GM19372 (cell line): Measurements from ENCODE around the gene COL8A1.
"Not testable (repeated sequence)": the region's sequence is repeated elsewhere in the genome, so short reads cannot be mapped to it uniquely, and the experiment has no call there.

Experiments used
- ATAC-seq: cut with Tn5 transposase; IDR thresholded peaks from one replicate; pipeline ENCODE4 v1.9.1; 2021; ENCODE audit warnings: mild to moderate bottlenecking, low read depth, moderate library complexity; ENCODE audit not compliant: unreplicated experiment

Gene COL8A1

DNA sequence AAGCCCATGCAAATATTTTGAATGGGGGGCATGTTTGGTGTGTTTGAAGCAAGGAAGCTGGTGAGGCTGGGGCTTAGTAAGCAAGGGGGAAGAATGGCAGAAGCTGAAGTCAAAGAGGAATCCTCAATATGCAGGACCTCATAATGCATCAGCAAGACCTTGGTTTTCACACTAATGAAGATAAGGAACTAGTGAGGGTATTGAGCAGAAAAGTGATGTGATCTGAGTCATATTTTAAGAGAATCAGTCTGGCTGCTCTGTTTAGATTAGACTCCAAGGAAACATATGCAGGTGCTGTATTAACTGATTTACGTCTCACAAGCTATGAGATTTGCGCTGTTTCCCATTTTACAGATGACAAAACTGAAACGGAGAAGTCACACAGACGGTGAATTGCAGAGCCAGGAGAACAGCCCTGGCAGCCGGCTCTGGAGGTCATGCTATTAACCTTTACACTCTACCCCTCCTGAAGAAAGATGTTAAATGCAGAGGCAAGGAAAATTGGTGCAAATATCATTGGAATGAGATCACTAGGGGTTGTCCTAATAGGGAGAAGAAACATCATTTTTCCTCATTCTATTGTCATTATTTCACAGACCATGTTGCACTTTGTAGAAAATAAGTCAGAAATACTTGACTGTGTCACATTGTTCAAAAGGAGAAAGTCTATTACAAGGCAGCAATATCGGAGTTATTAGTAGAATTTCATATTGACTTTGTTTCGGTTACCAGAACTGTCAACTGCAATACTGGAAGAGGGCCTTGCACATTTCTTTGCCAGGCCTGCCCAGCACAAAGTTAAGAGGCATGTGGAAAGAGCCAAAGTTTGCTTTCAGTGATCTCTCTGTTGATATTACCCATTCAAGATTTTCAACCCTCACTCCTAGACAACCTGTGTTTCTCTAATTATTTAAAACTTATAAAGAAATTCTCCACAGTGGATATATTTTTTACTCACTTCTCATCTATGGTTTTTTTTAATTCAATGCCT is 64.9 kb downstream of the COL8A1 start:
- ATAC-seq: no peak

DNA sequence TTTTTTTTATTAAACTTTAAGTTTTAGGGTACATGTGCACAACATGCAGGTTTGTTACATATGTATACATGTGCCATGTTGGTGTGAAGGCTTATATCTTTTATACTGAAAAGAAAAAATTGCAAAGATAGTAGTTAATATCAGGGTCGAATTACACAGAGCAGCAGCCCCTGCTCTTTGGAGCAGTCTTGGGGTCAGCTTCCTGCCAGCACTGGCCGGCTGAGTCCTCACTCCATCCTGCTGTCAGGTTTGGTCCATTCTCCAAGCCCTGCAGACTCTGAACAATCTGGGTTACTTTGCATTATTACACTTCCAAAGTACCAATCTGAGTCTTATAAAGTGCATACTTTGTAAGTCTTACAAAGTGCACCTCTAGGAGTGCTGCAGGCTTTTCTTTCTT is 66.0 kb downstream of the COL8A1 start:
- ATAC-seq: no peak

DNA sequence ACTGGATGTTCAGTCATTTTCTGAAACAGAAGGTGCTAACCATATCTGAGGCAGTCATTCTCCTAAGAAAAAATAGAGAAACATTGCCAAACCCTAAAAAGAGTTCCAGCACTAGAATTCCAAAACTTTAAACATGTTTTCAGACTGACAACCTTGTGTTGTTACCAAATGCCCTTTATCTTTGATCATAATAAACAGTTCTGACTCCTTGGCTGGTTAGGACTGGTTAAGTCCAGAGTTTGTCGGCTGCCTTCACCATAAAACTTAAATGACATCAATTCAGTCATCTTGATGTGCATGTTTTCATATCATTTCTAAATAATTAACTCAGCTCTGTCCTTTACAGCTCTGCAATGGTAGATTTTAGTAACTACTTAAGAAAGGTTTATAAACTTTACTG is 68.0 kb downstream of the COL8A1 start:
- ATAC-seq: no peak

DNA sequence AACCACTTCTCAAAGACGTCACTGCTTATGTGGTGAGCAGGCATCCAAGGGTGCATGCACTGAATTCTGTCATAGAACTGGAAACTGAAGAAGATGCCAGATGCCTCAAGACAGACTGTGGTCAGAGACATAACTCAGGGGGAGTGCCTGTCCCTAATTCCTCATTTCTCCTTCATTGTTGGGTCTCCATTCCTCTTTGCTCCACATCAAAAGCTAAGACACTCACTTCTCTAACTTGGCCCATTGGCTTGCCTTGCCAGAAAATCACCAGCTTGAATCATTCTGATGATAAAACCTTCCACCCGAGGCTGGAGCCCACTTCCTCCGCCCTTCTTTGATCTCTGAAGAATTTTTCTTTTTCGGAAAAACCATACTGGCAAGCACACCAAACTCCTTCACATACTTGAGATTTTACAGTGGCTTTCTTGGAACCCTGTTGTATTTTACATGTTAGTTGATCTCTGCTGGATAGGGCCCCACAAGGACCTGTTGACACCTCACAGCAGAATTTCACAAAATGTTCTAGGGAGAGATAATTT is 69.9 kb downstream of the COL8A1 start:
- no peak for ATAC-seq

DNA sequence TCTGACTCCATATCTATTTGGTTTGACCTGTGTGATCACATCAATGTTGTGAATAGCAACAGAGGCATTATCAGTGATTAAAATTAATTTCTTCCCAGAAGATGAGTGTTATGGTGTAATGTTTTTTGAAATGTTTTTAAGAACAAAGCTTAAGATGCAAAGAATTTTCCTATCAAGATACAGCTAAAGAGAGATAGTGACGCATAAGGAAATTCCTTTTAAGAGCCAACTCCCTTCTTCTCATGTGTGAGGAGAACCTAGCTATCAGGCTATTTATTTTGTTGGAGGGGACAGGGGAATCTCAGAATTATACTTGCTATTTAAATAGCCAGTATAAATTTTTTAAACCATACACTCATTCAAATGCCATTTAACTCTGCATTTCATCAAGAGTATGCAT is 71.3 kb downstream of the COL8A1 start:
- ATAC-seq: no peak

DNA sequence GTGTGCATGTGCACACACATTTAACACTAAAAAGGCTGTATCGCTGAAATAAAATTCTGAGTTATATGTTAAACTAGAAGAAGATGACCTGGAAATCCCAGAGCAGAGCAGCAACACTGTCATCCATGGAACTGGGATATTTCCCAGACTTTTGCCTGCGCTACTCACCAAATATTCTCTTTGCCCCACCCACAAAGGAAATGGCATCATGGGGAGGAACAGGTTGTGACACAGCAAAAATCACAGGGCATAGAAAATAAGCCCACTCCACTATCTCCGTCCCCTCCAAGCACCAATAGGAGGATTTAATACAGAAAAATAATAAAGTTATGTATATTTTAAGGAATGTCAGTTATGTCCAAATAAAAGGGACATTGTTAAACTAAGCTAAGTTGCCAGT is 71.7 kb downstream of the COL8A1 start:
- ATAC-seq: no peak

DNA sequence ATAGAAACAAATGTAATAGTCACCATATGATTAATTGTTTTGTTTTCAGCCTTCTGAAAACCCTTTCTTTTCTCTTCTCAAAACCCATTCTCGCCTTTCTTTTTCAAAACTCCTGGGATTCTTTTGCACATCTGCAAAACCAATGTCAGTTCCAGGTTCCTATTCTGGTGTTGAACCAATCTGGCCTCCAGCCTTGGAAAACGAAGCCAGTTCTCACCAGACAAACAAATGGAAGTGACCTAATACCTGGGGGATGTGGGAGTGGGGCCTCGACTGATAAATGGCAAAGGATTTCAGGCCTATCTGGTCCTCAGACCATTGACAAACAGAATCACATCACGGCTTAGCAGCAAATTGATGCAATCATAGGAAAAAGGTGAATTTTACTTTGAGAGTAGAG is 73.0 kb downstream of the COL8A1 start:
- no peak for ATAC-seq

DNA sequence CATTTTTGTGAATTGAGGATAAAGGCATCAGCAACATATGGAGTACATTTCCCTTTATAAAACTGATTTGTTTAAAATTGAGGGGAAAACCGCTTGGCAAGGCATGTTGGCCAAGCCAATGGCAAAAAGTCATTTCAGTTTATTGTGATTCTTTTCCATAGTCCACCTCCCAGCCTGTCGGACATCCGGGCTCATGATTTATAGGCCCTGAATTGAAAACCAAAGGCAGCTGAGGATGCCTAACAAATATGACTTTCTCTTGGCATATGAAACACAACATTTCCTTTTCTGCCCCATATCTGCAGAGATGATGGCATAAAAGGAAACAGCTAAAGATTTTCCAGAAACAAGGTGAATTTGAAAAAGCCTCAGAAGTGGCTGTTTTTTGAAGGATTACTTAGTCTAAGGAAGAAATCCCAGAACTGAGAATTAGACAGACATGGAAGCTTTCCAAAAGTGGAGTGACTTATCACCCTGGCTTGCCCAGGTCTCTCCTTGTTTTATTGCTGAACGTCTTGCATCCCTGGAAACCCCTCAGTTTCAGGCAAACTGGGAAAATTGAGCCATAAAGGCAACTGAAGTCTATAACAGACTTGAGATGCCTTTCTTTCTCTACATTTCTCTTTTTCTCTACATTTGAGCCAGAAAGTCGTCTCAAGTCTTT is 74.0 kb downstream of the COL8A1 start:
- no peak for ATAC-seq

DNA sequence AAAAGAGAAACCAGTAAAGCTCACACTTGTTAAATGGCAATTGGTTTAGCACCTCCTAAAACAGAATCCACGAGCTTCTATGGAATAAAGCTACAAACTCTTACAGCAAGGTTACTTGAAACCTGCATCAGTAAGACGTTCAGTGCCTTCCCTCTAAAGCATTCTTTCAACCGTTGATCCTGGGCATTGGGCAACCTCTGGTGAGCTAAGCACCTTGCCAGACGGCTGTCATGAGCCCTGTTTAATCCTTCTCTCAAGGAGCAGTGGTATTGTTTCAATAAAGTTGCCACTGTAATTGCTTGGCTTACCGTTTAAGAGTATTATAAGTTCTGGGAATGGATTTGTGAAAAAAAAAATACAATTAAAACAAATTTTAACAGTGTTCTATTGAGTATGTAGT is 75.0 kb downstream of the COL8A1 start:
- no peak for ATAC-seq

DNA sequence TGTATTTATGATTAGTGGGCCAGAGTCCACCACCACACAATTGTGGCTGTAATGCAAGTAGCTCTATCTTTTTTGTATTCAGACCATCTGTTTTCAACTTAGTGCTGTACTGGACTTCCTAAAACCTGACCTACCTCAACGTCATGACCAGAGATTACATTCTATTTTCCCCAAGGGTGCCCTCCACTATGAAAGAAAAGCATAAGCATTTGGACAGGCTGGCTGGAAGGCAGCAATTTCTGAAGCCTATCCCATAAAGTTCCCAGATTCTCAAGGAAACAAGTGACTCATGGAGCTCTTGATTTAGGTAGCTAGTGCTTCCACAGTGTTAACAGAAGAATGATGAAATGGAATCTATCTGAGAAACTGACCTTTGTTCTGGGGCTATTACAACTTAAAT is 75.8 kb downstream of the COL8A1 start:
- no peak for ATAC-seq

DNA sequence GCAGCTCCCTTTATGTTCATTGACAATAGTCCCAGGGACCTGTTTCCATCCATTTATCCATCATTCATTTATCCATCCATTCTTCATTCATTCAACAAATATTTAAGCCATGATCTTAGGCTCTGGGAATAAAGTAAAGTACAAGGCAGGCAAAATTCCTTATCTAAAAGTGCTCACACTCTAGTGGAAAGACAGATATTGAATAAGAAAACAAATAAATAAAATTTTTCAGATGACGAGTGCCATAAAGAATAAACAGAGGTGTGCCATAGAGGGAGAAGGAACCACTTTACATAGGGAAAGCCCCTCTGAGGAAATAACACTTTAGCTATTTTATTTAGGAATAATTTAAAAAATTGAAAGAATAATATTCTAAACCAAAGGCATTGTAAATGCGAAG is 76.2 kb downstream of the COL8A1 start:
- no peak for ATAC-seq

DNA sequence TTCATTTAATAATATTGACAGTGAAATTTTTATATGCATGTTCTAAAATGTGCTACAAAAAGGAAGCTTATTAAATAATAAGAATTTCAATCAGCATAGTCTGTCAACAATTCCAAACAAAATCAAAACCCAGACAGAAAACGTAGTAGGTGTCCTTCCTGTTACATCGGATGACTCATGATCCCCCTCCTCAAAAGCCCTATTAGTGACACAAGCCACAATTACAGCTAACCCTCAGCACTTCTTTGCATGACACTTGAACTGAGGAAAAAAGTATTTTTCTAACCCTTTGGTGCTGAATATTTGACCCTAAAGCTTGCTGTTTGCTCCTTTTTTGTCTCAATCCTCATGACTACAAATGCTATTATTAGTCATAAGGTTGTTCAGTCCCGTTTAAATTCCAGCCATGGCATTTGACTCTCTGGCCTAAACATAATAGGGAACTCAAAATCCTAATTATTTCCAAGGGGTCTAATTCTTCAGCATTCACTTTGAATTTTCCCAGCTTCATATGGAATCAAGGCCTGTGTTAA is 78.1 kb downstream of the COL8A1 start:
- ATAC-seq: no peak

DNA sequence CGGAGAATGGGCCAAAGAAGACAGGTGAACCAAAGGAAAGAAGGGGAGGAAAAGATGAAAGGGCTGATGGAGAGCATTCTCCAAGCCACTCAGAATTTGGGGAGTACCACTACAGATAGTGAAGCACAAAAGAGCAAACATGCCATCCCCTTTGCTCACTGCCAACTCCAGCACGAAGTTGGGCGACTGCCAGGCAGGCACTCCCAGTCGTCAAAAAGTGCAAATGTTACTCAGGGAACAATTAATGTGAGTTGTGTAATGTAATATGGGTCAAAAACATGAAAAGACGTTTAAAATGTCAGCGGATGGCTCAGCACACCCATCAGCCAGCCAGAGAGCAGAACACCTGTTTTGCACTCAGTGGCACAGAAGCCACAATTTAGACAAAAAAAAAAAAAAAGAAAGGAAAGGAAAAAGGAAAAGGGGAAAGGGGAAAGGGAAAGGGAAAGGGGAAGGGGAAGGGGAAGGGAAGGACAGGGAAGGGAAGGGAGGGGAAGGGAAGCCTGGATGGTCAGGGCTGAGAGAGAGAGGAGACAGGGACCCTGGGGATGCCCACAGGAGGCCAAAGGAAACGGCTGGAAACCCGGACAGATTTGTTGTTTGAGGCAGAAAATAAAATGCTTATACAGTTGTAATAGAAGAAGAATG is 82.7 kb downstream of the COL8A1 start:
- no peak for ATAC-seq

DNA sequence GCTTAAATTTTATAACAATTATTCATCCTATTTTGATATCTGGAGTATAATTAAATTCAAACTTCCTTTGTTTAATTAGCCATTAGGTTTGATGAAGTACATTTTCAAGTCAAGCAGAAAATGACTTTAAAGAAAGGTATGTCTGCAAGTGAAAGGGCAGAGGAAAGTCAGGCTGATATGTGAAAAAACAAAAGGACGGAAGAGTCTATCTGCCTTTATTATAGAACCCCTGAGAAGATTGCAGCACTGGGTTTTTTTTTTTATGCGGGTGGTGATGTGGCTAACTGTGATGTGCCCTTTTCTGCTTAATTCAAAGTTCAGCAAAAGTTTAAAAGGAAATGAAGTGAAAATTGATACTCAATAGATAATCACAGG is 83.2 kb downstream of the COL8A1 start:
- no peak for ATAC-seq

DNA sequence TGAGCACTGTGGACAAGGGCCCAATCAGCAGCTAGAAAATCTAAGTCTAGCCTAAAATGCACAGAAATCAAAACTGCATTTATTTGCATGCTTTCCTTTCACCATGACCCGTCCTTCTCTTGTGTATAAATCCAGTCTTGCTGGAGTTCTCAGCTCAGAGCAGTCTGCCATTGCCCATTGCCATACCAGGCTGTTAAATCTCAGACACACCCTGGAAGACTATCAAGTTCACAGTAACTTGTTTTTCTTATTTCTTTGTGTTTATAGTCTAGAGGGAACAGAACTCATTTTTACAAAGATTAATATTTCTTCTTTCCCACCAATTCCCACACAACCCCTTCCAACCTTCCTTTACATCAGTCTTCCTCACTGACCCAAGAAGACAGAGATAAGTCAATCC is 85.9 kb downstream of the COL8A1 start:
- no peak for ATAC-seq

DNA sequence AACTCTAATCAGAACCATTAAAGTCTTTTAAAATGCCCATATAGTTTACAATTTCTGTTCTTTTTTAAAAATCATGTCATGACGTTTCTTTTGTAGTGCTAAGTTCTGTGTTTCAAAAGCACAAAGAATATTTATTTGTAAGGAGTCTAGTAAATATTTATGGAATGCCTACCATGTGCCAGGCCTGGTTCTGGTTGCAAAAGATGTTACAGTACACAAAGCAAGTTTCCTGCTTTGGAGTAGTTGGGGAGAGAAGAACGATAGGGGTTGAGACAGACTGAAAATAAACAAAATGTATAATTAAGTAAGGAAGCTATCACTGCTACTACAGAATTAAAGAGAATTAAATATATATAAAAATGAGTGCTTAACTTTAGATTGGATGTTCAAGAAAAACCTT is 92.5 kb downstream of the COL8A1 start:
- no peak for ATAC-seq

DNA sequence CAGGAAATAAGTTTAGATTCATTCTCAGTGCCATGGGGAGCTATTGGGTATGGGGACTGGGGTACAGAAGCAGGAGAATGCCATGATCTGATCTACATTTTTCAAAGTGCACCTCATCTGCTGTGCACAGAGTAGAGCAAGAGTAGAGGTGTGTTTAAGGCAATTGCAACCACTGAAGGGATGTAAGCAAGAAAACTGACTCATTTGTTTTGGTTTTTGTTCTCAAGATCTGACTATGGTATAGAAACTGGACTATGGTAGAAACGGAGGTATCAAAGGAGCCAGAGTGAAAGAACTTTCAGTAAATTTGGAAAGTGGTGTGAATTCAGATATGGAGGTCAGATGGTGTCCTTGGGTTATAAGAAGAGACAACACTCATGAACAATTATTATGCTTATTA is 93.1 kb downstream of the COL8A1 start:
- ATAC-seq: no peak

DNA sequence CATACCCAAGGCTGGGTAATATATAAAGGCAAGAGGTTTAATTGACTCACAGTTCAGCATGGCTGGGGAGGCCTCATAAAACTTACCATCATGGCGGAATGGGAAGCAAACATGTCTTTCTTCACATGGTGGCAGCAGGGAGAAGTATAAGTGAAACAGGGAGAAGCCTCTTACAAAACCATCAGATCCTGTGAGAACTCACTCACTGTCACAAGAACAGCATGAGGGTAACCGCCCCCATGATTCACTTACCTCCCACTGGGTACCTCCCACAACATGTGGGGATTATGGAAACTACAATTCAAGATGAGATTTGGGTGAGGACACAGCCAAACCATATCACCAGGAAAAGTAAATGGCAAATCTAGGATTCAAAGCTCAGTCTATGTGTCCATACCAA is 102.0 kb downstream of the COL8A1 start:
- not testable (repeated sequence) for ATAC-seq

DNA sequence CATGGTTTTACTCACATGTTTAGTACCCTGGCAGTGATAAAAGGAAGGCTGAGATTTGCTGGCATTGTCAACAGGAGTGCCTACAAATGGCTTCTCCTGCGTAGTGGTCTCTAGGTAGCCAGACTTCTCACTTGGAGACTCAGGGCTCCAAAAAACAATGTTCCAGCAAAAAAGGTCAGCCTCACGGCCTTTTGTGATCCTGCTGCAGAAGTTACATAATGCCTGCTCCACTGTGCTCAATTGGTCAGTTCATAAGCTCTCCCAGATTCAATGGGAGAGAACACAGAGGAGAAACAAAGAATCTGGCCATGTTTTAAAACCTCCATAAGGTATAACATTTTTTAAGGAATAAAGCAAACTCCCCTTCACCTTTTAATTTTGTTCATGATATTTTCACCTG is 103.2 kb downstream of the COL8A1 start:
- ATAC-seq: no peak

DNA sequence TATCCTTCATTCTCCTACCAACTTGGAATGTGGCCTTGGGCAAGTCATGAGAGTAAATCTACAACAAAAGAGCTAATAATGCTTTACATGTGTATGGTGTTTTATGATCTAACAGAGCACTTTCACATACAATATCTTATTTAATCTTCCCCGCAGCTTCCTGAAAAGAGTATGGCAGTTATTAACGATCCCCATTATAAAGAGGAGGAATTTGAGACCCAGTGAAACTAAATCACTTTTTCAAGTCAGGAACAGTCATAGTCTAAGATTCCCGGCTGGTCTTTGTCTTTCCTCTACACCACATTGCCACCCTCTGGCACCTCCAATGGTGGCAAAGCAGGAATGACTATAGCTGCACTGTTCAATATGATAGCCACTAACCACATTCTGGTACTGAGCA is 109.5 kb downstream of the COL8A1 start:
- ATAC-seq: no peak

DNA sequence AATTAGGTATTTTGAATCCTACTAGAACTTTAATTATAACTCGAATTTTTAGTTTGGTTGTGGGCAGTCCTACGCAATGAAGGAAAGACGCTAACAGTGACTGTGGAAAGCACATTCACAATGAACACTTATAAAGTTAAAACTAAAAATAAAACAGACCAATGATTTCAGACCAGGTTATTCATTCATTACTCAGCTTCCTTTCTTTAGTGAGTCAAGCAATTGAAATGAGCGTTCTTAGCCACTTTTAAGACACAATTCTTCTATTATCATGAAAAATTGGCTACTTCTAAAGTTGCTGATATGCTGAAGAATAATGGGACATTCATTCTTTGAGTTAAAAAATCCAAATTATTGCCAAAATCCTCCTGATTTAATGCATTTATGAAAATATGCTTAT is 113.3 kb downstream of the COL8A1 start:
- ATAC-seq: no peak
